Forelimb muscle (tissue), 1 donor: Measurements from ENCODE around the gene SIL1. TPM values are rescaled to one million over a fixed set of nuclear protein-coding genes. Genes with fewer than 3 reads are reported as not detected.
A peak's percentile ranks its signal among the peaks of the same experiment; 100 is the strongest.
"Not testable (repeated sequence)": the region's sequence is repeated elsewhere in the genome, so short reads cannot be mapped to it uniquely, and the experiment has no call there.

Experiments
- DNase-seq: peaks from one replicate; pipeline ENCODE4 v3.0.0-alpha.2; 2013; ENCODE audit warnings: low read depth
- polyA plus RNA-seq: library from polyadenylated mRNA; unstranded; fragments of 120-200 nt; gene quantifications from one replicate; pipeline ENCODE4 v1.2.1, GENCODE V29; 2013; ENCODE audit not compliant: insufficient read length

SIL1 gene
- 23.9 TPM for polyA plus RNA-seq

DNA sequence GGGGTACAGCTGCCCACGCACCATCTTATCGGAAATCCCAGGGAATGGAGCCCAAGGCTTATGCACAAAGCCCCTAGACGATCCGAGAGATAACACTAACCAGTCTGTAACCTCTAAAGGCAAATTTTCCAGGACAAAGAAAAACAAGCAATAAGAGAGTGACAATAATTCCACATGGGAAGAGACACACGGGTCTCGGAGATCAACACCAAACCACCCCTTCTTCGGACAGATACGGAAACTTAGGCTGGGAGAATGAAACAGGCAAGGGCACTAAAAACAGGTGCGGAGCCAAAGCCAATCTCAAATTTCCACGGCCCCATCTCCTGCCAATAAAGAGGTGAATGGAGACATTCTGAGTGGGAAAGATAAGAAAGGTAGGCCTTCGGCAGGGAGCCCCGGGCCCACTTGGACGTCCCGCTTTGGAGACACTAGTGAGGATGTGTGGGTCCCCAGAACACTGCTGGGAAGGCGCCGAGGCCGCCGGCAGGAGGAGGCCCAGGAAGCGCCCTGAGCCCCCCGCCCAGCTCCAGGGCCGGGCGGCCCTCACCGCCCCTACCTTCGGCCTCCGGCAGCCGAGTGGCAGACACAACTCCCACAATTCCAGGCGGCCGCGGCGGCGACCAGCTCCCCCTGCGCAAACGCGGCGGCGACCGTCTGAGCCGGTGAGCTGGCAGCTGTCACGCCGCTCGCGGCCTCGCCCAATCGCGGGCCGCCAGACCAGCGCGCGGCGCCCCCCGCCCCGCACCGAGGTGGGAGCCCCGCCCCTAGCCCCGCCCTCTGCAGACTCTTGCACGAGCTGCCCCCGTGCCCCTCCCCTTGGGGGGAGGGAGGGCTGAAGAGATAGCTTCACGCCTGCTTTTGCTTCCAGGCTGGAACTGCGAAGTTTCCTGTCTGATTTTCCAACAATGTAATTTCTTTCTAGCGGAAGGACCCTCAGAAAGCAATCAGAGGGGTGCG, at the start of gene SIL1:
TSS of gene SIL1 (minus strand) at position 659 of the 960 bp plus-strand sequence. CDS start 70,525 bp downstream, outside the sequence.
- peak; percentile 85 for DNase-seq

DNA sequence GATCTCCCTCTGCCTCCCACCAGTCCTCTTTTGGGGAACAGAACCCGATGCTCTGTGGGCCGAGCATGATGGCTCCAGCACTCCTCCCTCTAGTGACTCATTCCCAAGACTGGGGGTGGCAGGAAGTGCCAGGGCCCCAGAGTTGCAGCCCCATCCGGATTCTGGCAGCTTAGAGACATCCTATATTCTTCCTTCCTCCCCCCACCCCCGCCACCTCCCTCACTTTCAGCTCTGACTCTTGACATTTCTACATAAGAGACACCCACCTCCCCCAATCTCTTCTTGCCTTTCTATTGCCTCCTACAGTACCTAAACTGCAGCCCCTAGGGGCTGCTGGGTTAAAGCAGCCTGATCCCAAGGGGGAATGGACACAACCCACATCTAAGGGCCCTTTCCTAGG, 48.2 kb upstream of the SIL1 start:
- no peak for DNase-seq

DNA sequence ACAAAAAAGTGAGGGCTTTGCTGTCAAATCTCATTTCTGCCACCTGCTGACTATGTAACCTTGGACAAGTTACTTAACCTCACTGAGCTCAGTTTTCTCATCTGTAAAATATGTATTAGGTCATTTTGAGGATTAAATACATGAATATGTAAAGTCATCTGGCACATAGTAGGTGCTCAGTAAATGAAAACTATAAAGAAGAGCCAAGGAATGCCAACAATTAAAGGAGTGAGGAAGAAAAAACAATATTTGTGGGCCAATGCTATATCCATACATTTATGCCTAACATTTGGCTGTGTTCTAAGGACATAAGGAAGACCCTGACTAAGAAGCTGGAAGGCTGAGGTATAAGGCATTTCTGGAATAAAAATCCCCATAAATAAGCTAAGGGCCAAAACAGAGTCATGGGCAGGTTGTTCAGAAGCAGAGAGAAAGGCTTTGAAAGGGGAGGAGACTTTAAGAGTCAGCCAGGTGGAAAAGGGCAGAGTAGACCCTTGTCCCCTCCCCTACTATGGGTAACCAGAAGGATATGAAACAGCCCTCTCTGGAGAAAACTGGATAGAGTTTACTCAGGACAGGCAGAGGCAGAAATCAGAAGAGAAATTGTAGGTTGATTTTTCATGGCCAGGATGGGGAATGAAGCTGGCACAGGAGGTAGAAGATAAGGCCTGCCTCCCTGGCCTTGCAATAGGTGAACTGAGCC, 47.6 kb upstream of the SIL1 start:
- no peak for DNase-seq

GRCh38 chr5:139243425-139243970, 45.3 kb upstream of the SIL1 start:
- no peak for DNase-seq

GRCh38 chr5:139241139-139241538, 43.0 kb upstream of the SIL1 start:
- no peak for DNase-seq

DNA sequence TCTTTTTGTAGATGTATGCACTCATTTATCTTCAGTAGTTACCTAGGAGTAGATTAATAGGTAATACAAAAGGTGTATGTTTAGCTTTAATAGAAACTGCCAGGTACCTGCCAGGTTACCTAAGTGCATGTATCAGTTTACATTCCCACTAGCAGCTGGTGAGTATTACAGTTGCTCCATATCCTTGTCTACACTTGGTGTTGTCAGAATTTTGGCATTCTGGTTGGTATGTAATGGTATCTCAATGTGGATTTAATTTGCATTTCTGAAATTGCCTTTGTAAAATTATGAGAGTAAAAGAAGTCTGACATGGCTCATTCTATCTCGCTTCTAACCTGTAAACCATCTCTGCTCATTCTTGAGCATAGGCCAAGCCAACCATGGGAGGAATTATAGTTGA, 38.3 kb upstream of the SIL1 start:
- no peak for DNase-seq

- DNase-seq = no peak
These were observed 34.1 kb upstream of the SIL1 start for GRCh38 chr5:139232147-139232724.

- DNase-seq = no peak
These were observed 30.1 kb upstream of the SIL1 start for GRCh38 chr5:139228201-139228803.

- DNase-seq = no peak
These were observed 28.0 kb upstream of the SIL1 start for GRCh38 chr5:139226131-139226530.

DNA sequence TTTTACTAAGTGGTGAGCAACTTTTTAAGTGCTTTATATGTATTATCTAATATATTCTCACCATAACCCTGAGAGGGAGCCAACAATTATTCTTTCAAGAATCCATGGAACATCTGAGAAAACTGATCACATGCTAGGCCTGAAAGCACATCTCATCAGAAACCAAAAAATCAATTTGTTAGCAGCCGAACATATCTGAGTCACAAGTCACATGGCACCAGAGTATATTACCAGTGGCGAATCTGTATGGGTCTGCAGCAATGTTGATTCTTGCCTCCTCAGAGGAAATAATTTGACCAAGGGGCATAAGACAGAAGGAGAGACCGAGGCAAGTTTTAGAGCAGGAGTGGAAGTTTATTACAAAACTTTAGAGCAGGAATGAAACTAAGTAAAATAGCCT, 25.3 kb upstream of the SIL1 start:
- DNase-seq = no peak

DNA sequence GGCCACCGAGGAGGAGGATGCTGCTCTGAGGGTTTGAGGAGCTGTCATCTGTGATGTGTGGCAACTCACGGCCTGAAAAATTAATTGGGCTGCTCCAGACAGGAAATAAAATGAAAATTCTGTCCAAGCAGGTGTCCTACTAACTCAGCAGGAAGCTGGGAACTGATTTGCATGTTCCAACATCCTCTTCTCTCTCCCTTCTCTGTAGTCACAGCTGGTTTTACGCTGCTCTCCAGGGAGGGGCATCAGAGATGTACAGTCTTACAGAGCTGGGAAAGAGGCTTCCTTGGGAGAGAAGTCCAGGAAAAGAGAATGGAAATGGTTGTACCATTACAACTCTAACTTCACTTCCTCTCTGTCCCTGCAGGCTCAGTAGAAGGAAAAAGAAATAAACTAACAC, 24.2 kb upstream of the SIL1 start:
- DNase-seq = no peak

DNA sequence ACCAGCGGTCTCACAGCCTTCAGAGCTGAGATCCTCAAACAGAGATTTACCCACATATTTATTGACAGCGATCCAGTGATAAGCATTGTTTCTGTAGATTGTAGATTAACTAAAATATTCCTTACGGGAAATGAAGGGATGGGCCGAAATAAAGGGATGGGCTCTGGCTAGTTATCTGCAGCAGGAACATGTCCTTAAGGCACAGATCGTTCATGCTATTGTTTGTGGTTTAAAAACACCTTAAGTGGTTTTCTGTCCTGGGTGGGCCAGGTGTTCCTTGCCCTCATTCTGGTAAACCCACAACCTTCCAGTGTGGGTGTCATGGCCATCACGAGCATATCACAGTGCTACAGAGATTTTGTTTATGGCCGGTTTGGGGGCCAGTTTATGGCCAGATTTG, 19.9 kb upstream of the SIL1 start:
- not testable (repeated sequence) for DNase-seq

DNA sequence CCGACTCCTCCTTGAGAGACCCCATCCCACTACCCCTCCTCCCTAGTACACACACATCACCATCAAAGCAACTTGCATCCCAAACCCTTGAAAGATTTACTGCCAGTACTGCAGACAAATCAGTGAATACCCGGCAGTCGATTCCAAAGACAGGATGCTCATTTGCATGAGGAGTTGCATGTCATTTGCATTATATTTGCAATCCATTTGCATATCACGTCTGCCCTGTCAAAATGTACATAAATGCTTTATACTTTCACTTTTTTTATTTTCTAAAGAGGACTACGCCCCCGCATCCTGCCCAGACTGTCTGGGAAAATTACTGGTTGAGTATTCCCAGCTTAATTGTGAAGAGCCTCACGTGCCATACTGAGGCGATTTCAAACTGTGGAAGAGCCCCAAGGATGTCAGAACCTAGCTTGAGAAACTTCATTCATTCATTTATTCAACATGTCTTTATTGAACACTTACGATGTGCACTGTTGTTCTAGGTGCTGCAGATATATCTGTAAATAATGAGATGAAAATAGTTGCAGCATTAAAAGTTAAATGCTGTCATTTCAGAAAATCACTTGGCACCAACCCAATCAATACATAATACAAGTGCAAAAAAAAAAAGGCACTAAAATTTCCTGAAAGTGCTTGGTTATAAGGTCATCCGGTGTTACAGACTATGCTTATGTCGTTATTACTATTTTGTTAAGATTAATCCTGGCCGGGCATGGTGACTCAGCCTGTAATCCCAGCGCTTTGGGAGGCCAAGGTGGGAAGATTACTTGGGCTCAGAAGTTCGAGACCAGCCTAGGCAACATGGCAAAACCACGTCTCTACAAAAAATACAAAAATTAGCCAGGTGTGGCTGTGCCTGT, 17.2 kb upstream of the SIL1 start:
- DNase-seq = no peak

DNA sequence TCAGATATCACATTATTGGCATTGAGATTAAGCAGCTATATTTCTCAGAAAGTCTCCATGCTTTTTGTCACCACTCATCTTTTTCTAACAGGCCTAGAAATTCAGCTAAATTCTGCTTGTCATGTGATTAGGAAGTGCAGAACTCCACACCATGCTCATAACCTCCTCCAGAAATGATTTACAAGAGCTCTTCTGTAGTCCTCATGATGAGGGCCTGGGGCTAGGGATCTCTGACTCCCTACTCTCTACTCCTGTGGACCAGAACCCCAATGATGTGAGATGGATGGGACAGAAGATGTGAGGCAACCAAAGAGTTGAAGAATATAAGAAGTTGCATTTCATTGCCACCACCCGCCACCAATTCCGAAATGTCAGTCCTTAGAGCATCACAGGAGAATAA, 16.5 kb upstream of the SIL1 start:
- no peak for DNase-seq

DNA sequence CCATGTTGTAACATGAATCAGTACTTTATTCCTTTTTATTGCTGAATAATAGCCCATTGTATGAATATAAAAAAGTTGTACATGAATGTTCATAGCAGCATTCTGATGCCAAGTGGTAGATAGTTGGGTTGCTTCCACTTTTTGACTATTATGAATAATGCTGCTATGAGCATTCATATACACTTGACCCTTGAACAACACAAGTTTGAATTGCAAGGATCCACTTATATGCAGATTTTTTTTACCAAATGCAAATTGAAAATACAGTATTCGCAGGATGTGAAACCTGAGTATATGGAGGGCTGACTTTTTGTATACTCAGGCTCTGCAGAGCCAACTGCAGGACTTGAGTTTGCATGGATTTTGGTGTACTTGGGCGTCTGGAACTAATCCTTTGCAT, 14.7 kb upstream of the SIL1 start:
- DNase-seq = no peak

DNA sequence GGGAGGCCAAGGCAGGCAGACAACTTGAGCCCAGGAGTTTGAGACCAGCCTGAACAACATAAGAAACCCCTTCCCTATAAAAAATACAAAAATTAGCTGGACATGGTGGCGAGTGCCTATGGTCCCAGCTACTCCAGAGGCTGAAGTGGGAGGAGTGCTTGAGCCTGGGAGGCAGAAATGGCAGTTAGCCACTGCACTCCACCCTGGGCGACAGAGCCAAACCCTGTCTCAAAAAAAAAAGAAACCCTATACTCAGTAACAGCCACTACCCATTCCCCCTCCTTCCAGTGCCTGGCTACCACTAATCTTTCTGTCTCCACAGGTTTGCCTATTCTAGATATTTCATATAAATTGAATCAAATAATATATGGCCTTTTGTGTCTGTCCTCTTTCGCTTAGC, 14.3 kb upstream of the SIL1 start:
- no peak for DNase-seq

GRCh38 chr5:139210585-139210984, 12.4 kb upstream of the SIL1 start:
- DNase-seq = no peak

DNA sequence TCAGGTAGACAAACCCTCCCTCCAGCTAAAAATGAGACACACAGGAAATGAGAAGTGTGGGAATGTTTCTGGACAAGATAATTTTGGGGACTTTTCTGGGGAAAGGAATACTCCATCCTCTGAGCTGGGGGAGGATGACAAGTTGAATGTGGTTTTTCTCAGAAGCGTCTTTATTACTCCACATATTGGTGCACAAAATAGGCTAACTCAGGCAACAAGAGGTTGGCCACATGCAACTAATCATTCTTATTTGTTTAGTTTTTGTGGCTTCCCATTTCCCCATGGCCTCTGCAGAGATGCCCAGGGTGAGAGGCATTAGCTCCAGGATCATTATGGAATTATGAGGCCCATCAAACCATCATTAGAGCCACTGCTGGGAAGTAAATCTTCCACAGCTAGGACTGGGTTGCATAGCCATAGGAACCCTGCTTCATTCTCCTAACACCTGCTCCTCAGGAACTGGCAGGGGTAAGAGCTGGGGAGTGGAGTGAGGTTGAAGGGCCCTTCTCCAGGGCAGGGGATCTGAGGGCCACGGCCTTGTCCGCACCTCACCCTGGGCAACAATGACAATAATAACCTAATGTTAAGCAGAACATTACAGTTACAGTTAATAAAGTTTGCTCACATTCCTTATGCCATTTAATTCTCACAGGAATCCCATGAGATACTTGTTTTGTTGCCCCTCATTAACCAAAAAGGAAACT, 9.3 kb upstream of the SIL1 start:
- no peak for DNase-seq

DNA sequence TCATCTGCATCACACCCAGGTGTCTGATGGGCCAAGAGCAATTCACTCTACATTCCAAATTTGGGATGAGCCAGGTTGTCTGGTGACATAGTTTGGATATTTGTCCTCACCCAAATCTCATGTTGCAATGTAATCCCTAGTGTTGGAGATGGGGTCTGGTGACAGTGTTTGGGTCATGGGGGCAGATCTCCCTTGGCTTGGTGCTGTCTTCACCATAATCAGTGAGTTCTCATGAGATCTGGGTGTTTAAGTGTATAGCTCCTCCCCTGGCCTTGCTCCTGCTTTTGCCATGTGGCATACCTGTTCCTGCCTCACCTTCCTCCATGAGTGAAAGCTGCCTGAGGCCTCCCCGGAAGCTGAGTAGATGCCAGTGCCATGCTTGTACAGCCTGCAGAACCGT, 7.4 kb upstream of the SIL1 start:
- DNase-seq = no peak

DNA sequence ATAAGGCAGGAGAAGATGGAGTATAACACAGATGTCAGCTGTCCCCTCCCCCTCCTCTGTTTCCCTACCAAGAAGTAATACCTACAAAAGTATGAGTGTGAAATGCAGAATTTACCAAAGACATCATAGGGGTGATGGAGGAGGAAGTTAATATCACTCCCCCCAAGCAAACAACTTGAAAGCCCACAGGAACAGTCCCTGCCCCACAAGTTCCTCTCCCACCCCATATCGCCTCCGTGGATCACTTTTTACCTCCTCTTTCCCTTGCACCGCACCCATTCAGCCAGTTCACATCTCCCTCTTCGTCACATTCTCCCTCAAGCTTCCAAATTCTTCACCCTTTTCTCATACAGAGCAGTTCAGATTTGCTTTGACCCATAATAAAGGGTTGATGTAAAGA, 7.0 kb upstream of the SIL1 start:
- no peak for DNase-seq
